GM23248 (cell line): ENCODE results near the gene CACNB4.

Source experiments
- EZH2 ChIP-seq: fragments of 200-600 bp; sonication (generic); IDR thresholded peaks from 2 replicates; pipeline ENCODE4 v1.6.1; 2018; ENCODE audit warnings: antibody characterized with exemption, mild to moderate bottlenecking; ENCODE audit not compliant: insufficient read depth, poor library complexity, severe bottlenecking
- EZH2phosphoT487 ChIP-seq: fragments of 200-600 bp; sonication (generic); IDR thresholded peaks from 2 replicates; pipeline ENCODE4 v1.6.1; 2018; ENCODE audit warnings: antibody characterized with exemption, moderate library complexity, mild to moderate bottlenecking, low read depth; ENCODE audit not compliant: insufficient read depth

DNA sequence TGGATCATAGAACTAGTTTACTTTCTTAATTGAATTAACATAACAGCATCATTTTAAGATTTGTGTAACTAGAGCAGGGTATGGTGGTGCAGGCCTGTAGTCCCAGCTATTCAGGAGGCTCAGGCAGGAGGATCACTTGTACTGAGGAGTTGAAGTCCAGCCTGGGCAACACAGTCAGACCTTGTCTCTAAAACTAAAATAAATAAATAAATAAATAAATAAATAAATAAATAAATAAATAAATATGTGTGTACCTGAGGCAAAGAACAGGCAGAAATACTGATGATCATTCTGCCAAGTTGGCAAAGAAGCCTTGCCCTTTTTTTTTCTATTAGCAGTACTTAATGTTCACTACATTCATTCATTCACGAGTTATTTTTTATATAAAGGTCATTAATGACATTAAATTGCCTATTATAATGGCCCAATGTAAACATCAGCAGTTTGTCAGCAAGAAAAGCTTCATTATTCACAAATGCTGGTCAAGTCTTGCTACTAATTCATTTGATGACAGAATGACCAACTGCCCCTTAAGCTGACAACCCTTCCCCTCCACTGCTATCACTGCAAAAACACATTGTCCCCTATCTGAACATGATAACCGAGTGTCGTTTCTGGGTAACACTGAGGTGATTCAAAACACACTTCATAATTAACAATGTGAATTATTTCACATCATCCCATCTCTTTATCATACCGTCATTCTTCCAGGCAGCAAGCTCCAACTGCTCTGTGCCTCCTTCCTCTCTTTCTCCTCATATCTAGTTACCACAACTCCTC, 309.6 kb downstream of the CACNB4 start:
- no peak for TF ChIP-seq EZH2
- TF ChIP-seq EZH2phosphoT487 = no peak
